Subcutaneous abdominal adipose tissue (tissue), 5 donors: Measurements from ENCODE around the gene PROSER3.
A peak's percentile ranks its signal among the peaks of the same experiment; 100 is the strongest.

Experiments
- H3K27ac ChIP-seq: one replicate; pipeline ENCODE4 v1.7.0; 2013; ENCODE audit warnings: low read depth, mild to moderate bottlenecking, inconsistent platforms, low read length, moderate library complexity
- H3K27me3 ChIP-seq, 5 donors: one replicate each; pipeline ENCODE4 v1.7.0; 2013; ENCODE audit warnings: low read length in 5 of 5, inconsistent platforms in 1 of 5; ENCODE audit not compliant: control insufficient read depth in 5 of 5, insufficient read depth in 4 of 5
- H3K36me3 ChIP-seq, 5 donors: one replicate each; pipeline ENCODE4 v1.7.0; 2013; ENCODE audit warnings: low read length in 5 of 5; ENCODE audit not compliant: control insufficient read depth in 5 of 5, insufficient read depth in 5 of 5
- H3K4me1 ChIP-seq, 5 donors: one replicate each; pipeline ENCODE4 v1.7.0; 2013; ENCODE audit warnings: low read length in 5 of 5, mild to moderate bottlenecking in 3 of 5, moderate library complexity in 1 of 5; ENCODE audit not compliant: control insufficient read depth in 5 of 5, insufficient read depth in 5 of 5
- H3K4me3 ChIP-seq, 5 donors: one replicate each; pipeline ENCODE4 v1.7.0; 2013; ENCODE audit warnings: low read length in 5 of 5, low read depth in 1 of 5
- H3K9ac ChIP-seq, 5 donors: one replicate each; pipeline ENCODE4 v1.7.0; 2013; ENCODE audit warnings: low read length in 5 of 5, mild to moderate bottlenecking in 4 of 5, moderate library complexity in 3 of 5
- H3K9me3 ChIP-seq, 5 donors: one replicate each; pipeline ENCODE4 v1.7.0; 2013; ENCODE audit warnings: low read length in 5 of 5; ENCODE audit not compliant: control insufficient read depth in 5 of 5
- donor health status: healthy.
- donor health status: healthy.
- donor health status: healthy.
- donor health status: healthy.
- donor health status: healthy.

Gene PROSER3

DNA sequence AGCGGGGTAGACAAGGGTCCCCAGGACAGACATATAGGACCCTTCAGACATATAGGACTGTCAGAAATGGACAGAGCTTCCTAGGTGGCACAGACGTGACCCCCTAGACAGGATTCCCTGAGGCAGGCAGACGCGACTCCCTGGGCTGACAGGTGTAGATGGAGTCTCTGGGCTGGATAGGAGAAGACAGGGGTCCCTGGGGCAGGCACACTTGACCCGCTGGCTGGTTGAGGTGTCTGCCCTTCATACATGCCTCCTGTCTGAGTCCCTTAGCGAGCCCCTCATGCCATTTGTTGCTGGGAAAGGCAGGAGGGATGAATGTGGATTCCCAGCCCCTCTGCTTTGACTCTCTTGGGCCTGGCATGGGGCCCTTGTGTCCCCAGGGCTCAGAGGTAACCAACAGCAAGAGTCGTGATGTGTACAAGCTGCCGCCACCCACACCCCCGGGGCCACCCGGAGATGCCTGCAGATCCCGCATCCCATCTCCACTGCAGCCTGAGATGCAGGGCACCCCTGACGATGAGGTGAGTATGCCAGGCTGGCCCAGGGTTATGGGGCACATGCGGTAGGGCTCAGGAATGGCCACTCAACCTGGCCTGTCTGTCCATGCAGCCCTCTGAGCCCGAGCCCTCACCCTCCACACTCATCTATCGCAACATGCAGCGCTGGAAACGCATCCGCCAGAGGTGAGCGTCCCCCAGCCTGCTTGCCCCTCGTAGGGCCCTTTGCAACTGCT is 4.2 kb upstream of the PROSER3 start:
- H3K9ac ChIP-seq: peak overlapping the region in 2 of 5 donors; percentile 18 to 21
- peaks cover 0 to 30% (median 26%) of the 10 kb centered on the region in 5 donors for H3K36me3 ChIP-seq
- H3K27ac ChIP-seq: peak overlapping the region; percentile 96
- no peaks in the 10 kb centered on the region for H3K9me3 ChIP-seq
- H3K27me3 ChIP-seq: no peaks in the 10 kb centered on the region
- peaks cover 4 to 62% (median 50%) of the 10 kb centered on the region in 5 donors for H3K4me1 ChIP-seq
- no peak overlapping the region for H3K4me3 ChIP-seq

- Histone ChIP-seq H3K27me3 (no peaks in the 10 kb centered on the region), H3K27ac (peak overlapping the region; percentile 96), H3K4me3 (peak overlapping the region in 2 of 5 donors; percentile 54 to 99), H3K4me1 (peaks cover 0 to 62% (median 49%) of the 10 kb centered on the region in 5 donors), H3K9me3 (no peaks in the 10 kb centered on the region), H3K9ac (peak overlapping the region in 1 of 5 donors; percentile 35), H3K36me3 (peaks cover 0 to 30% (median 26%) of the 10 kb centered on the region in 5 donors)
These were observed 3.4 kb upstream of the PROSER3 start for GRCh38 chr19:35754370-35755130.

DNA sequence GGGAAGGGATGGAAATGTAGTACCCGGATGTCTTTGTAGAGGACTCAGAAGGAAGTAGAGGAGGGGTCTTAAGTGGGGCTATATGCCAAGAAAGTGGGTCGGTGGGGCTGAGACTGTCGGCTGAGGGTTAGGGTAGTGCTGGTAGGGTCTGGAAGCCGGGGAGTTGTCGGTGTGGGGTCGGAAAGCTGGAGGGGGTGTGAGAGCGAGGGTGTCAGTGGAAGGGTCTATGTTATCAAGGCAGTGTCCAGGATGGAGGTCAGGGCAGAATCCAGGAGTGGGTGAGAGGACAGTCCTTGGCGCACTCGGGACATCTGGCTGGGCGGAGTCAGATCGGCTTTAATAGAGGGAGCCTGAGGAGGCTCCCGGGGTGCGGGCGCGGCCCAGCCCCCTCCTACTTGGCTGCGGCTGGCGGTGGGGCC is 2.8 kb upstream of the PROSER3 start:
- Histone ChIP-seq H3K4me3 (peak overlapping the region in 4 of 5 donors; percentile 54 to 99 (median 84)), H3K9ac (peak overlapping the region in 1 of 5 donors; percentile 11)

GRCh38 chr19:35755550-35756376 is 2.2 kb upstream of the PROSER3 start:
- peak overlapping the region; percentile 35 to 92 (median 71) for H3K9ac ChIP-seq
- no peaks in the 10 kb centered on the region for H3K27me3 ChIP-seq
- H3K27ac ChIP-seq: peak overlapping the region; percentile 96
- H3K9me3 ChIP-seq: peaks cover 0 to under 1% (median 0%) of the 10 kb centered on the region in 5 donors
- peak overlapping the region; percentile 71 to 99 (median 98) for H3K4me3 ChIP-seq
- peaks cover 0 to 59% (median 45%) of the 10 kb centered on the region in 5 donors for H3K4me1 ChIP-seq
- peaks cover 0 to 30% (median 26%) of the 10 kb centered on the region in 5 donors for H3K36me3 ChIP-seq

More for the DNA sequence above, 2.8 kb upstream of the PROSER3 start:
- peaks cover 0 to 60% (median 45%) of the 10 kb centered on the region in 5 donors for H3K4me1 ChIP-seq
- peak overlapping the region; percentile 96 for H3K27ac ChIP-seq
- H3K36me3 ChIP-seq: peaks cover 0 to 30% (median 26%) of the 10 kb centered on the region in 5 donors
- no peaks in the 10 kb centered on the region for H3K9me3 ChIP-seq
- H3K27me3 ChIP-seq: no peaks in the 10 kb centered on the region

DNA sequence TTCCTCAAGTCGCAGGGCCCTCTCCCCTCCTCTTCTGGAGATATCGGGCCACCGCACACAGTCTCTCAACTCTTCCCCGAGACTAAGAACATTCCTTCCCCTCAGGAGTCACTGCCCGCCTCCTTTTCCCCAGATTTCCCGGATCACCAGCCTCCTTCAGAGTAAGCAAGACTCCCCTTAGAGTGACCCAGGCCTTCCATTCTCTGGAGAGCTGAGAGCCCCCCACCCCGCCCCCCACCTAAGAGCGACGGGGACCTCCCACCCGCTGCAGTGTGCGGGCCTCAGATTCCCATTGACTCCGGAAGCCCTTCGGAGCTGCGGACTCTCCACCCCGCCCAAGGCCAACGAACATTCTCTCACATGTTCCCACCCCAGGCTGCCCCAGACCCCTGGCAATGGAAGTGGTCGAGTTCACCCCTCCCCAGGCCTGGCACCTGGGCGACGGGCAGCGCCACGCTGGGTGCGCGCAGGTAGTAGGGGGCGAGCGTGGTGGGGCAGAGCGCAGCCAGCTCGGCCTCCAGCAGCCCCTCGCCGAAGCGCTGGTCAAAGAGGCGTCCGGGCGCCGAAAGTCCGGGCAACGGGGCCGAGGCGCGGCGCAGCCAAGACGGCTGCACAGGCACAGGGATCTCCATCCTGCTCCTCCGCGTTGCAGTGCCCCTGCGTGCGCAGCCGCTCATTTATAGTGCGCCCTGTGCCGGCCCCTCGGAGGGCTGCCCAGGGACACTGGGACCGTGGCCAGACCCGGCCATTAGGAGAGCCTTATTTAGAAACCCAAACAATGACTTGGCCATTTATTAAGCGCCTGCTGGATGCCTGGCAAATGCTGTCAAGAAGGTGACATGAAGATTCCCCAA is 1.4 kb upstream of the PROSER3 start, which contains the start of gene HSPB6:
HSPB6 (minus strand) TSS at position 653 of the 854 bp plus-strand sequence; CDS start at position 632, 21 bp downstream.
- Histone ChIP-seq H3K4me3 (peak within 1 kb of the TSS; percentile 71 to 99 (median 98)), H3K36me3 (peaks cover 0 to 36% (median 28%) of the 10 kb centered on the region in 5 donors), H3K4me1 (peaks cover 0 to 59% (median 45%) of the 10 kb centered on the region in 5 donors), H3K9ac (peak within 1 kb of the TSS; percentile 35 to 92 (median 71)), H3K9me3 (peaks cover 0 to 2% (median 0%) of the 10 kb centered on the region in 5 donors), H3K27ac (peak within 1 kb of the TSS; percentile 96), H3K27me3 (no peaks in the 10 kb centered on the region)

DNA sequence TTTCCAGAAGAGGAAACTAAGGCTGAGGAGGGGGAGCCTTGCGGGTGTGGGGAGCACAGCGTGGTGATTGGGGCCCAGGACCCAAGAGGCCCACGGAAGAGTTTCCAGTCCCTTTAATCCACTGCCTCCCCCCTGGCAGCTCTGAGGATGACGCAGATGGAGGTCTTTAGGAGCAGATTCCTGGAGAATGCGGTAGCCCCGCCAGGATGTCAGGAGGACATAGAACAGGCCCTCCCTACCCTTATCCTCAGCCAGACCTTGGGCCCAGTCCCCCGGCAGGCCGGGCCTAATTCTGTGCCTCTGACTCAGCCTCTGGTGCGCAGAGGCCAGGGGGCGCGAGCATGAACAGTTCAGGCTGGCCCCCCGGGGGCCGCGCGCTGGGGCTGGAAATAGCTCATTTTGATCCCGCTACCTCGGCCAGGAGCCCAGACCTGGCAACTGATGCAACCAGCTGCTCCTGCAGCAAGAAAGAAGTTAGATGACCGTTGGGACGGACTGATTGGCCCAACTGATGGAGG is 686 bp upstream of the PROSER3 start:
- peak overlapping the region; percentile 26 to 92 (median 71) for H3K9ac ChIP-seq
- H3K9me3 ChIP-seq: peaks cover 0 to 2% (median 0%) of the 10 kb centered on the region in 5 donors
- H3K4me3 ChIP-seq: peak overlapping the region; percentile 40 to 99 (median 98)
- peaks cover 0 to 54% (median 45%) of the 10 kb centered on the region in 5 donors for H3K4me1 ChIP-seq
- H3K27me3 ChIP-seq: no peaks in the 10 kb centered on the region
- peak overlapping the region; percentile 96 for H3K27ac ChIP-seq
- peaks cover 0 to 36% (median 28%) of the 10 kb centered on the region in 5 donors for H3K36me3 ChIP-seq

DNA sequence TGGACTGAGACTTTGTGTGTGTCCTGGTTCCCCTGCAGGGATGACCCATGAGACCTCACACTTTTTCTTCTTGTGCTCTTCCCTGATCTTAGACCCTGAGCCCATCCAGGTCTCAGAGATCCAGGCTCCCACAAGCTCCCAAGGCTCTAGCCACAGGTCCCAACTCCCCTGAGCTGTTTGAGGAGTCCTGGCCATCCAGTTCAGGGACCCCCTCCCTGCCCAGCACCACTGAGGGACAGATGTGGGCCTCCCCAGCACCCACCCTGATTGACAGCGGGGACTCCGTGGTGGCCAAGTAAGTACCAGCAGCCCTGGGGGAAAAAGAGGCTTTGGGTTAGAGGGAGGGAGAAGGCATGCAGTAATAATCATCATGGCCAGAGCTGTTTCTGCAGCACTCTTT is 1.7 kb downstream of the PROSER3 start:
- Histone ChIP-seq H3K27me3 (no peaks in the 10 kb centered on the region), H3K4me1 (peaks cover 0 to 43% (median 34%) of the 10 kb centered on the region in 5 donors), H3K4me3 (no peak overlapping the region), H3K9ac (no peak overlapping the region), H3K9me3 (peaks cover 0 to 2% (median 0%) of the 10 kb centered on the region in 5 donors), H3K36me3 (peaks cover 0 to 22% (median 15%) of the 10 kb centered on the region in 5 donors), H3K27ac (no peak overlapping the region)

GRCh38 chr19:35760711-35761349 is 2.9 kb downstream of the PROSER3 start:
- Histone ChIP-seq H3K27me3 (no peaks in the 10 kb centered on the region), H3K9me3 (peaks cover 0 to 2% (median 0%) of the 10 kb centered on the region in 5 donors), H3K27ac (no peak overlapping the region), H3K4me1 (peaks cover 0 to 32% (median 24%) of the 10 kb centered on the region in 5 donors), H3K36me3 (peaks cover 0 to 33% (median 19%) of the 10 kb centered on the region in 5 donors), H3K9ac (no peak overlapping the region), H3K4me3 (no peak overlapping the region)
